ENCODE results near the gene F10. TPM values are rescaled to one million over a fixed set of nuclear protein-coding genes. Genes with fewer than 3 reads are reported as not detected.

The F10 gene
- total RNA-seq, 1 experiment from 2014 or later: not detected

- Histone ChIP-seq H4K20me1 (ENCODE audit: insufficient read depth) (no peaks in the 10 kb centered on the region), H3K79me2 (ENCODE audit: low read depth) (no peaks in the 10 kb centered on the region), H3K4me3 (no peak overlapping the region), H3K36me3 (ENCODE audit: low read depth) (no peaks in the 10 kb centered on the region), H2AFZ (no peak overlapping the region), H3K9me3 (ENCODE audit: insufficient read depth, low read depth) (no peaks in the 10 kb centered on the region), H3K9me2 (ENCODE audit: insufficient read depth) (no peaks in the 10 kb centered on the region), H3F3A (ENCODE audit: insufficient read depth, low read depth) (no peaks in the 10 kb centered on the region), H3K27me3 (ENCODE audit: insufficient read depth, low read depth) (peaks cover 81% of the 10 kb centered on the region), H3K27ac (no peak overlapping the region), H3K4me2 (no peak overlapping the region), H3K4me1 (replicated peaks; ENCODE audit: insufficient read depth) (no peaks in the 10 kb centered on the region)
- BruUV-seq (replicated peaks): no TSS peak
- TF ChIP-seq, protein P1, sequence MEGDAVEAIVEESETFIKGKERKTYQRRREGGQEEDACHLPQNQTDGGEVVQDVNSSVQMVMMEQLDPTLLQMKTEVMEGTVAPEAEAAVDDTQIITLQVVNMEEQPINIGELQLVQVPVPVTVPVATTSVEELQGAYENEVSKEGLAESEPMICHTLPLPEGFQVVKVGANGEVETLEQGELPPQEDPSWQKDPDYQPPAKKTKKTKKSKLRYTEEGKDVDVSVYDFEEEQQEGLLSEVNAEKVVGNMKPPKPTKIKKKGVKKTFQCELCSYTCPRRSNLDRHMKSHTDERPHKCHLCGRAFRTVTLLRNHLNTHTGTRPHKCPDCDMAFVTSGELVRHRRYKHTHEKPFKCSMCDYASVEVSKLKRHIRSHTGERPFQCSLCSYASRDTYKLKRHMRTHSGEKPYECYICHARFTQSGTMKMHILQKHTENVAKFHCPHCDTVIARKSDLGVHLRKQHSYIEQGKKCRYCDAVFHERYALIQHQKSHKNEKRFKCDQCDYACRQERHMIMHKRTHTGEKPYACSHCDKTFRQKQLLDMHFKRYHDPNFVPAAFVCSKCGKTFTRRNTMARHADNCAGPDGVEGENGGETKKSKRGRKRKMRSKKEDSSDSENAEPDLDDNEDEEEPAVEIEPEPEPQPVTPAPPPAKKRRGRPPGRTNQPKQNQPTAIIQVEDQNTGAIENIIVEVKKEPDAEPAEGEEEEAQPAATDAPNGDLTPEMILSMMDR (conservative IDR thresholded peaks at IDR 0.05): no peak
- TF ChIP-seq EZH2 (IDR thresholded peaks at IDR 0.05; ENCODE audit: low read depth): no peak
- CTCF ChIA-PET: no interaction called here
- intact Hi-C loops (cut with micrococcal nuclease; ENCODE audit: unreplicated experiment): no loop called here
- DNase-seq: no peak
- POLR2A ChIA-PET (ENCODE audit: unreplicated experiment): no interaction called here
Measured at GRCh38 chr13:113140677-113141600, 18.3 kb downstream of the F10 start.

DNA sequence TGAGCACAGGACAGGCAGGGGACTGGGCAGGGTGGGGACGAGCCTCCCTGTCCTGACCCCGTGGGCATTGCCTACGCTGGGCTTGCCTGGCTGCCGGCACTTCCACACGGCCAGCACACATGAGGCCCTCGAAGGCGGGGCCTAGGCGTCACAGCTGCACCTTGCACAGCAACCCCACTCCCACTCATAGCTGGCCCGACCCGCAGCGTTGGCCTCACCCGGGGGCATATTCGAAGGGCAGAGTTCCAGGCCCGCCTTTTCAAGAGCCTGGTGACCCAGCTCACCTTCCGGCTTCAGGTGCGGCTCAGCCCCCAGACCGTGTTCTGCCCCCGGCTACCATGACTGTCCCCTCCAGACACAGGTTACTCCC, 19.0 kb downstream of the F10 start:
- Histone ChIP-seq H3K4me1 (replicated peaks; ENCODE audit: insufficient read depth) (no peaks in the 10 kb centered on the region), H3K36me3 (ENCODE audit: low read depth) (no peaks in the 10 kb centered on the region), H3K79me2 (ENCODE audit: low read depth) (no peaks in the 10 kb centered on the region), H3K27ac (no peak overlapping the region), H3K9me3 (ENCODE audit: insufficient read depth, low read depth) (no peaks in the 10 kb centered on the region), H2AFZ (no peak overlapping the region), H3F3A (ENCODE audit: insufficient read depth, low read depth) (no peaks in the 10 kb centered on the region), H3K9me2 (ENCODE audit: insufficient read depth) (no peaks in the 10 kb centered on the region), H3K4me3 (no peak overlapping the region), H3K4me2 (no peak overlapping the region), H3K27me3 (ENCODE audit: insufficient read depth, low read depth) (peaks cover 83% of the 10 kb centered on the region), H4K20me1 (ENCODE audit: insufficient read depth) (no peaks in the 10 kb centered on the region)
- intact Hi-C loops (cut with micrococcal nuclease; ENCODE audit: unreplicated experiment): no loop called here
- POLR2A ChIA-PET (ENCODE audit: unreplicated experiment): no interaction called here
- no peak for TF ChIP-seq EZH2 (IDR thresholded peaks at IDR 0.05; ENCODE audit: low read depth)
- TF ChIP-seq, protein P1 (conservative IDR thresholded peaks at IDR 0.05): no peak
- DNase-seq: no peak
- BruUV-seq (replicated peaks): no TSS peak
- CTCF ChIA-PET: no interaction called here

DNA sequence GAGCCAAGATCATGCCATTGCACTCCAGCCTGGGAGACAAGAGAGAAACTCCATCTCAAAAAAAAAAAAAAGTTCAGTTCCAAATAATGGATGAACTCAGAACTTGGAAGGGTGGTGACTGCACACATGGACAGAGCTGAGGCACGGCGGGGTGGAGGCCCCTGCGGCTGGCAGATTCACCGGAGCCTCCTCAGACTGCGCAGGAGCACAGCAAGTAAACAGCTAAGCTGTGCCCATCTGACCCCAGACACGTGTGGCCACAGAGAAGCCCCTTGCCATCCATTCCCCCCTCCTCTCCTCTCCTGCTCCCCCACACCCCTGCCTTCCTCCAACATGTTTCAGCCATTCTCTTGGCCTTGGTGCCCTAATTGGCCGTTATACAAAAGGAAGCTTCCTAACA, 20.3 kb downstream of the F10 start:
- Histone ChIP-seq H3K27ac (no peak overlapping the region), H3K4me2 (no peak overlapping the region), H3K27me3 (ENCODE audit: insufficient read depth, low read depth) (peaks cover 84% of the 10 kb centered on the region), H3K9me2 (ENCODE audit: insufficient read depth) (no peaks in the 10 kb centered on the region), H4K20me1 (ENCODE audit: insufficient read depth) (no peaks in the 10 kb centered on the region), H3K9me3 (ENCODE audit: insufficient read depth, low read depth) (no peaks in the 10 kb centered on the region), H3K79me2 (ENCODE audit: low read depth) (no peaks in the 10 kb centered on the region), H3F3A (ENCODE audit: insufficient read depth, low read depth) (no peaks in the 10 kb centered on the region), H2AFZ (no peak overlapping the region), H3K4me1 (replicated peaks; ENCODE audit: insufficient read depth) (no peaks in the 10 kb centered on the region), H3K4me3 (no peak overlapping the region), H3K36me3 (ENCODE audit: low read depth) (no peaks in the 10 kb centered on the region)
- TF ChIP-seq EZH2 (IDR thresholded peaks at IDR 0.05; ENCODE audit: low read depth): no peak
- TF ChIP-seq, protein P1 (conservative IDR thresholded peaks at IDR 0.05): no peak
- BruUV-seq (replicated peaks): no TSS peak
- CTCF ChIA-PET: no interaction called here
- POLR2A ChIA-PET (ENCODE audit: unreplicated experiment): interaction anchor here (0.6 kb wide), 1 partner anchor 83 kb away, joined by 3 read pairs; no protein-coding TSS in a partner anchor
- intact Hi-C loops (cut with micrococcal nuclease; ENCODE audit: unreplicated experiment): no loop called here
- DNase-seq: no peak

Data from PC-9 (cell line).